WTC11 (cell line): ENCODE results near the gene OR2V1. TPM values are rescaled to one million over a fixed set of nuclear protein-coding genes. Genes with fewer than 3 reads are reported as not detected.

ENCODE experiments used
- ATAC-seq: fragments of 200-7000 bp; cut with Tn5 transposase; 2 replicates; pipeline ENCODE4 v1.10.0; 2021; ENCODE audit warnings: mild to moderate bottlenecking, moderate library complexity
- CTCF ChIA-PET: fragments of 300-600 bp; sonication (Branson Sonifier 250); formaldehyde crosslinking; loops from one replicate; lab custom pipeline; 2021; ENCODE audit warnings: antibody characterized with exemption; lab: Charles Lee
- POLR2A ChIA-PET: fragments of 350-600 bp; sonication (Branson Sonifier 250); formaldehyde crosslinking; loops from one replicate; lab custom pipeline; 2021; ENCODE audit warnings: antibody characterized with exemption; lab: Charles Lee
- DNase-seq: peaks from one replicate; pipeline ENCODE4 v3.0.0; 2021; ENCODE audit warnings: low spot score
- H3K27ac Mint-ChIP-seq: 2 replicates; pipeline ENCODE4 v1.8.0; 2021; ENCODE audit warnings: mixed read lengths
- H3K27me3 Mint-ChIP-seq: 2 replicates; pipeline ENCODE4 v1.8.0; 2021; ENCODE audit warnings: low read depth, mild to moderate bottlenecking, moderate library complexity, mixed read lengths
- H3K36me3 Mint-ChIP-seq: 2 replicates; pipeline ENCODE4 v1.8.0; 2021; ENCODE audit warnings: mixed read lengths
- H3K4me1 Mint-ChIP-seq: 2 replicates; pipeline ENCODE4 v1.8.0; 2022; ENCODE audit warnings: mixed read lengths
- H3K4me3 Mint-ChIP-seq: 2 replicates; pipeline ENCODE4 v1.8.0; 2021; ENCODE audit warnings: mild to moderate bottlenecking, moderate library complexity, mixed read lengths
- H3K9me3 Mint-ChIP-seq: 2 replicates; pipeline ENCODE4 v1.8.0; 2021; ENCODE audit warnings: mixed read lengths
- ATF1 ChIP-seq: sonication (generic); formaldehyde crosslinking; IDR thresholded peaks from 2 replicates; pipeline ENCODE4 v1.8.1; 2023; ENCODE audit warnings: mild to moderate bottlenecking, moderate library complexity, missing genetic modification reagents
- FOXJ3 ChIP-seq: sonication (generic); formaldehyde crosslinking; IDR thresholded peaks from 2 replicates; pipeline ENCODE4 v1.9.0; 2021; ENCODE audit warnings: missing genetic modification reagents, mild to moderate bottlenecking, borderline replicate concordance
- FOXK1 ChIP-seq: sonication (generic); formaldehyde crosslinking; IDR thresholded peaks from 2 replicates; pipeline ENCODE4 v1.8.0; 2022; ENCODE audit warnings: mild to moderate bottlenecking, moderate library complexity, missing genetic modification reagents
- FOXP1 ChIP-seq: sonication (generic); formaldehyde crosslinking; IDR thresholded peaks from 2 replicates; pipeline ENCODE4 v1.8.0; 2022; ENCODE audit warnings: missing genetic modification reagents, mild to moderate bottlenecking, moderate library complexity, borderline replicate concordance
- GABPB1 ChIP-seq: sonication (generic); formaldehyde crosslinking; IDR thresholded peaks from 2 replicates; pipeline ENCODE4 v1.8.1; 2023; ENCODE audit warnings: mild to moderate bottlenecking, missing genetic modification reagents
- HMGA2 ChIP-seq: fragments of 250-450 bp; sonication (Bioruptor Pico); IDR thresholded peaks from 2 replicates; pipeline ENCODE4 v1.4.0; 2021; ENCODE audit warnings: mild to moderate bottlenecking, moderate library complexity
- NFE2L1 ChIP-seq: sonication (generic); formaldehyde crosslinking; IDR thresholded peaks from 2 replicates; pipeline ENCODE4 v1.8.1; 2023; ENCODE audit warnings: missing genetic modification reagents
- NR3C1 ChIP-seq: sonication (generic); formaldehyde crosslinking; conservative IDR thresholded peaks from 2 replicates; pipeline ENCODE4 v1.8.1; 2023; ENCODE audit warnings: low read depth, mild to moderate bottlenecking, missing genetic modification reagents
- OVOL2 ChIP-seq: fragments of 250-450 bp; sonication (Bioruptor Pico); IDR thresholded peaks from 2 replicates; pipeline ENCODE4 v1.9.0; 2021; ENCODE audit warnings: mild to moderate bottlenecking, borderline replicate concordance
- RORB ChIP-seq: fragments of 250-450 bp; sonication (Bioruptor Pico); IDR thresholded peaks from 2 replicates; pipeline ENCODE4 v1.9.0; 2021; ENCODE audit warnings: mild to moderate bottlenecking
- SOX15 ChIP-seq: fragments of 250-450 bp; sonication (Bioruptor Pico); IDR thresholded peaks from 2 replicates; pipeline ENCODE4 v1.9.0; 2021; ENCODE audit warnings: mild to moderate bottlenecking
- ZNF121 ChIP-seq: sonication (generic); formaldehyde crosslinking; IDR thresholded peaks from 2 replicates; pipeline ENCODE4 v1.8.0; 2023; ENCODE audit warnings: missing genetic modification reagents
- ZNF423 ChIP-seq: fragments of 250-450 bp; sonication (Bioruptor Pico); IDR thresholded peaks from 2 replicates; pipeline ENCODE4 v2.1.2; 2022; ENCODE audit warnings: mild to moderate bottlenecking, moderate library complexity
- ZNF671 ChIP-seq: fragments of 250-450 bp; sonication (Bioruptor Pico); IDR thresholded peaks from 2 replicates; pipeline ENCODE4 v1.8.0; 2021; ENCODE audit warnings: mild to moderate bottlenecking
- total RNA-seq: library from RNA; stranded (reverse); gene quantifications from 3 replicates; pipeline ENCODE4 v1.2.3, GENCODE V29; 2021
- TF ChIP-seq, protein P1 (sequence below): sonication (generic); formaldehyde crosslinking; IDR thresholded peaks from 2 replicates; pipeline ENCODE4 v1.8.1; 2023; ENCODE audit warnings: mild to moderate bottlenecking, missing genetic modification reagents, moderate library complexity
- TF ChIP-seq, protein P2 (sequence below): sonication (generic); formaldehyde crosslinking; IDR thresholded peaks from 2 replicates; pipeline ENCODE4 v1.8.1; 2023; ENCODE audit warnings: mild to moderate bottlenecking, missing genetic modification reagents
- TF ChIP-seq, protein P3 (sequence below): sonication (generic); formaldehyde crosslinking; IDR thresholded peaks from 2 replicates; pipeline ENCODE4 v1.8.1; 2022; ENCODE audit warnings: mild to moderate bottlenecking, missing genetic modification reagents, moderate library complexity, borderline replicate concordance
- TF ChIP-seq, protein P4 (sequence below): fragments of 200-600 bp; IDR thresholded peaks from 2 replicates; pipeline ENCODE4 v1.8.0; 2022; ENCODE audit warnings: antibody characterized with exemption
- TF ChIP-seq, protein P5 (sequence below): sonication (generic); formaldehyde crosslinking; IDR thresholded peaks from 2 replicates; pipeline ENCODE4 v1.8.0; 2022; ENCODE audit warnings: missing genetic modification reagents
- TF ChIP-seq, protein P6 (sequence below): sonication (generic); formaldehyde crosslinking; IDR thresholded peaks from 2 replicates; pipeline ENCODE4 v1.8.1; 2022; ENCODE audit warnings: mild to moderate bottlenecking, moderate library complexity, missing genetic modification reagents
- TF ChIP-seq, protein P7 (sequence below): sonication (generic); formaldehyde crosslinking; IDR thresholded peaks from 2 replicates; pipeline ENCODE4 v1.8.1; 2022; ENCODE audit warnings: missing genetic modification reagents, borderline replicate concordance

OR2V1 gene
- total RNA-seq, 1 experiment from 2014 or later: not detected

DNA sequence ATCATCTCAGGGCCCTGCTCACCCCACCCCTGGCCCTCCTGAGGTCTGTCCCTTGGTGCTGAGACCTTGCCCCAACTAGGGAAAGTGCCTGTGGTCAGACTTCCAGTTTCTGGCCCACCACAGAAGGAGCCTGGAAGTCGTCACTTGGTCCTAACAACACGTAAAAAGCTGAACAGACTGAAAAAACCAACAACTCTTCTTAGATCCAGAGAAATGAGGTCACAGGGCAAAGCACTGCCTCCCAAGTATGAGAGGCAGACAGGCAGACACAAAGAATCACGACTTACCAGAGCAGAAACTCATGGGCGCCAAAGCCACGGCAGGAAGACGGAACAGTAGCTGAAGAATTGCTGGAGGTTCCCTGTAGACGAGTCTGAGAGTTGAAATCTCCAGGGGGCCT lies 38.5 kb downstream of the OR2V1 start:
- ChIA-PET CTCF (interaction anchor here (1.1 kb wide), 1 partner anchor 45 kb away, joined by 3 read pairs; no protein-coding TSS in a partner anchor), POLR2A (no interaction called here)
- H3K4me3 Mint-ChIP-seq: no peak overlapping the region
- TF ChIP-seq, protein P1, sequence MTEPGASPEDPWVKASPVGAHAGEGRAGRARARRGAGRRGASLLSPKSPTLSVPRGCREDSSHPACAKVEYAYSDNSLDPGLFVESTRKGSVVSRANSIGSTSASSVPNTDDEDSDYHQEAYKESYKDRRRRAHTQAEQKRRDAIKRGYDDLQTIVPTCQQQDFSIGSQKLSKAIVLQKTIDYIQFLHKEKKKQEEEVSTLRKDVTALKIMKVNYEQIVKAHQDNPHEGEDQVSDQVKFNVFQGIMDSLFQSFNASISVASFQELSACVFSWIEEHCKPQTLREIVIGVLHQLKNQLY (CRISPR knock-in tag): no peak
- TF ChIP-seq SOX15 (CRISPR knock-in tag): no peak
- TF ChIP-seq, protein P2, sequence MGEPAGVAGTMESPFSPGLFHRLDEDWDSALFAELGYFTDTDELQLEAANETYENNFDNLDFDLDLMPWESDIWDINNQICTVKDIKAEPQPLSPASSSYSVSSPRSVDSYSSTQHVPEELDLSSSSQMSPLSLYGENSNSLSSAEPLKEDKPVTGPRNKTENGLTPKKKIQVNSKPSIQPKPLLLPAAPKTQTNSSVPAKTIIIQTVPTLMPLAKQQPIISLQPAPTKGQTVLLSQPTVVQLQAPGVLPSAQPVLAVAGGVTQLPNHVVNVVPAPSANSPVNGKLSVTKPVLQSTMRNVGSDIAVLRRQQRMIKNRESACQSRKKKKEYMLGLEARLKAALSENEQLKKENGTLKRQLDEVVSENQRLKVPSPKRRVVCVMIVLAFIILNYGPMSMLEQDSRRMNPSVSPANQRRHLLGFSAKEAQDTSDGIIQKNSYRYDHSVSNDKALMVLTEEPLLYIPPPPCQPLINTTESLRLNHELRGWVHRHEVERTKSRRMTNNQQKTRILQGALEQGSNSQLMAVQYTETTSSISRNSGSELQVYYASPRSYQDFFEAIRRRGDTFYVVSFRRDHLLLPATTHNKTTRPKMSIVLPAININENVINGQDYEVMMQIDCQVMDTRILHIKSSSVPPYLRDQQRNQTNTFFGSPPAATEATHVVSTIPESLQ (CRISPR knock-in tag): no peak
- TF ChIP-seq, protein P3, sequence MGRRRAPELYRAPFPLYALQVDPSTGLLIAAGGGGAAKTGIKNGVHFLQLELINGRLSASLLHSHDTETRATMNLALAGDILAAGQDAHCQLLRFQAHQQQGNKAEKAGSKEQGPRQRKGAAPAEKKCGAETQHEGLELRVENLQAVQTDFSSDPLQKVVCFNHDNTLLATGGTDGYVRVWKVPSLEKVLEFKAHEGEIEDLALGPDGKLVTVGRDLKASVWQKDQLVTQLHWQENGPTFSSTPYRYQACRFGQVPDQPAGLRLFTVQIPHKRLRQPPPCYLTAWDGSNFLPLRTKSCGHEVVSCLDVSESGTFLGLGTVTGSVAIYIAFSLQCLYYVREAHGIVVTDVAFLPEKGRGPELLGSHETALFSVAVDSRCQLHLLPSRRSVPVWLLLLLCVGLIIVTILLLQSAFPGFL (CRISPR knock-in tag): no peak
- ATAC-seq (no peak), DNase-seq (no peak)
- no peak overlapping the region for H3K27ac Mint-ChIP-seq
- no peaks in the 10 kb centered on the region for H3K36me3 Mint-ChIP-seq
- H3K9me3 Mint-ChIP-seq: no peaks in the 10 kb centered on the region
- peaks cover 5% of the 10 kb centered on the region for H3K4me1 Mint-ChIP-seq
- H3K27me3 Mint-ChIP-seq: peaks cover 12% of the 10 kb centered on the region

DNA sequence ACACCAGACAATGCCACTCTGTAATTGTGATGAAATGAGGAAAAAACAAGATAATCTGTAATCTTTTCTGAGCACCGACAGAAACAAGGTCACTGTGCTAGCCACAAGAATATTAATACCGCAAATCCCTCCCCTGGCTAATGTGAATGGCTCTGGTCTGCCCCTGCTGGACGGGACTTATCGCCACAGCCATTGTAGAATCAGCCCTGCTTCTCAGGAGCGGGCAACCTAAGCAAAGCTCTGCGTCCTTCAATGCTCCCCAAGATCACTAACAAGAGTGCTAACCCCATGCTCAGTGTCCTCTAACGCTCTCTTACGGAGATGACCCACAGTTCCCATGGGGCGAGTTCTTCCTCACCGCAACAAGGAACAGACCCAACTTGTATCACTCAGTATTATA lies 42.7 kb downstream of the OR2V1 start:
- peak; percentile 96 for ATAC-seq
- H3K27ac Mint-ChIP-seq: no peak overlapping the region
- POLR2A ChIA-PET: no interaction called here
- peaks cover 18% of the 10 kb centered on the region for H3K4me1 Mint-ChIP-seq
- peak; percentile 62 for DNase-seq
- H3K4me3 Mint-ChIP-seq: no peak overlapping the region
- H3K9me3 Mint-ChIP-seq: no peaks in the 10 kb centered on the region
- no peaks in the 10 kb centered on the region for H3K36me3 Mint-ChIP-seq
- peaks cover 20% of the 10 kb centered on the region for H3K27me3 Mint-ChIP-seq
- CTCF ChIA-PET: interaction anchor here (0.6 to 2.5 kb wide), 27 partner anchors 12 to 995 kb away, joined by 3 to 25 read pairs (median 4); partner anchors contain the start of gene MGAT1
- no peak for TF ChIP-seq FOXP1 (CRISPR knock-in tag)
- TF ChIP-seq ZNF423 (CRISPR knock-in tag): no peak
- no peak for TF ChIP-seq ZNF671 (CRISPR knock-in tag)
- no peak for TF ChIP-seq RORB (CRISPR knock-in tag)
- TF ChIP-seq GABPB1 (CRISPR knock-in tag): no peak
- TF ChIP-seq, protein P3 (CRISPR knock-in tag): no peak
- TF ChIP-seq, protein P4, sequence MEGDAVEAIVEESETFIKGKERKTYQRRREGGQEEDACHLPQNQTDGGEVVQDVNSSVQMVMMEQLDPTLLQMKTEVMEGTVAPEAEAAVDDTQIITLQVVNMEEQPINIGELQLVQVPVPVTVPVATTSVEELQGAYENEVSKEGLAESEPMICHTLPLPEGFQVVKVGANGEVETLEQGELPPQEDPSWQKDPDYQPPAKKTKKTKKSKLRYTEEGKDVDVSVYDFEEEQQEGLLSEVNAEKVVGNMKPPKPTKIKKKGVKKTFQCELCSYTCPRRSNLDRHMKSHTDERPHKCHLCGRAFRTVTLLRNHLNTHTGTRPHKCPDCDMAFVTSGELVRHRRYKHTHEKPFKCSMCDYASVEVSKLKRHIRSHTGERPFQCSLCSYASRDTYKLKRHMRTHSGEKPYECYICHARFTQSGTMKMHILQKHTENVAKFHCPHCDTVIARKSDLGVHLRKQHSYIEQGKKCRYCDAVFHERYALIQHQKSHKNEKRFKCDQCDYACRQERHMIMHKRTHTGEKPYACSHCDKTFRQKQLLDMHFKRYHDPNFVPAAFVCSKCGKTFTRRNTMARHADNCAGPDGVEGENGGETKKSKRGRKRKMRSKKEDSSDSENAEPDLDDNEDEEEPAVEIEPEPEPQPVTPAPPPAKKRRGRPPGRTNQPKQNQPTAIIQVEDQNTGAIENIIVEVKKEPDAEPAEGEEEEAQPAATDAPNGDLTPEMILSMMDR: no peak
- TF ChIP-seq HMGA2 (CRISPR knock-in tag): no peak
- TF ChIP-seq ZNF121: no peak
- TF ChIP-seq, protein P5, sequence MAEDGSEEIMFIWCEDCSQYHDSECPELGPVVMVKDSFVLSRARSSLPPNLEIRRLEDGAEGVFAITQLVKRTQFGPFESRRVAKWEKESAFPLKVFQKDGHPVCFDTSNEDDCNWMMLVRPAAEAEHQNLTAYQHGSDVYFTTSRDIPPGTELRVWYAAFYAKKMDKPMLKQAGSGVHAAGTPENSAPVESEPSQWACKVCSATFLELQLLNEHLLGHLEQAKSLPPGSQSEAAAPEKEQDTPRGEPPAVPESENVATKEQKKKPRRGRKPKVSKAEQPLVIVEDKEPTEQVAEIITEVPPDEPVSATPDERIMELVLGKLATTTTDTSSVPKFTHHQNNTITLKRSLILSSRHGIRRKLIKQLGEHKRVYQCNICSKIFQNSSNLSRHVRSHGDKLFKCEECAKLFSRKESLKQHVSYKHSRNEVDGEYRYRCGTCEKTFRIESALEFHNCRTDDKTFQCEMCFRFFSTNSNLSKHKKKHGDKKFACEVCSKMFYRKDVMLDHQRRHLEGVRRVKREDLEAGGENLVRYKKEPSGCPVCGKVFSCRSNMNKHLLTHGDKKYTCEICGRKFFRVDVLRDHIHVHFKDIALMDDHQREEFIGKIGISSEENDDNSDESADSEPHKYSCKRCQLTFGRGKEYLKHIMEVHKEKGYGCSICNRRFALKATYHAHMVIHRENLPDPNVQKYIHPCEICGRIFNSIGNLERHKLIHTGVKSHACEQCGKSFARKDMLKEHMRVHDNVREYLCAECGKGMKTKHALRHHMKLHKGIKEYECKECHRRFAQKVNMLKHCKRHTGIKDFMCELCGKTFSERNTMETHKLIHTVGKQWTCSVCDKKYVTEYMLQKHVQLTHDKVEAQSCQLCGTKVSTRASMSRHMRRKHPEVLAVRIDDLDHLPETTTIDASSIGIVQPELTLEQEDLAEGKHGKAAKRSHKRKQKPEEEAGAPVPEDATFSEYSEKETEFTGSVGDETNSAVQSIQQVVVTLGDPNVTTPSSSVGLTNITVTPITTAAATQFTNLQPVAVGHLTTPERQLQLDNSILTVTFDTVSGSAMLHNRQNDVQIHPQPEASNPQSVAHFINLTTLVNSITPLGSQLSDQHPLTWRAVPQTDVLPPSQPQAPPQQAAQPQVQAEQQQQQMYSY (CRISPR knock-in tag): no peak
- TF ChIP-seq FOXJ3 (CRISPR knock-in tag): no peak
- TF ChIP-seq, protein P6, sequence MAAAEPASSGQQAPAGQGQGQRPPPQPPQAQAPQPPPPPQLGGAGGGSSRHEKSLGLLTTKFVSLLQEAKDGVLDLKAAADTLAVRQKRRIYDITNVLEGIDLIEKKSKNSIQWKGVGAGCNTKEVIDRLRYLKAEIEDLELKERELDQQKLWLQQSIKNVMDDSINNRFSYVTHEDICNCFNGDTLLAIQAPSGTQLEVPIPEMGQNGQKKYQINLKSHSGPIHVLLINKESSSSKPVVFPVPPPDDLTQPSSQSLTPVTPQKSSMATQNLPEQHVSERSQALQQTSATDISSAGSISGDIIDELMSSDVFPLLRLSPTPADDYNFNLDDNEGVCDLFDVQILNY (CRISPR knock-in tag): no peak
- no peak for TF ChIP-seq FOXK1
- no peak for TF ChIP-seq NFE2L1 (CRISPR knock-in tag)
- TF ChIP-seq OVOL2 (CRISPR knock-in tag): no peak
- TF ChIP-seq, protein P7, sequence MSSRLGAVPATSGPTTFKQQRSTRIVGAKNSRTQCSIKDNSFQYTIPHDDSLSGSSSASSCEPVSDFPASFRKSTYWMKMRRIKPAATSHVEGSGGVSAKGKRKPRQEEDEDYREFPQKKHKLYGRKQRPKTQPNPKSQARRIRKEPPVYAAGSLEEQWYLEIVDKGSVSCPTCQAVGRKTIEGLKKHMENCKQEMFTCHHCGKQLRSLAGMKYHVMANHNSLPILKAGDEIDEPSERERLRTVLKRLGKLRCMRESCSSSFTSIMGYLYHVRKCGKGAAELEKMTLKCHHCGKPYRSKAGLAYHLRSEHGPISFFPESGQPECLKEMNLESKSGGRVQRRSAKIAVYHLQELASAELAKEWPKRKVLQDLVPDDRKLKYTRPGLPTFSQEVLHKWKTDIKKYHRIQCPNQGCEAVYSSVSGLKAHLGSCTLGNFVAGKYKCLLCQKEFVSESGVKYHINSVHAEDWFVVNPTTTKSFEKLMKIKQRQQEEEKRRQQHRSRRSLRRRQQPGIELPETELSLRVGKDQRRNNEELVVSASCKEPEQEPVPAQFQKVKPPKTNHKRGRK: no peak
- no peak for TF ChIP-seq NR3C1 (CRISPR knock-in tag)
- TF ChIP-seq ATF1 (CRISPR knock-in tag): no peak
